ENCODE data around the gene FRMD4B. TPM values are rescaled to one million over a fixed set of nuclear protein-coding genes. Genes with fewer than 3 reads are reported as not detected.

Gene FRMD4B
- total RNA-seq, 2 donors from 2014 or later: 57.5 to 86.1 TPM

- Histone ChIP-seq H3K36me3 (peaks cover 2% of the 10 kb centered on the region), H3K4me1 (ENCODE audit: control insufficient read depth in 1 of 2, low read depth in 2 of 2) (no peaks in the 10 kb centered on the region), H3K27me3 (replicated peaks; ENCODE audit: insufficient read depth) (no peaks in the 10 kb centered on the region), H3K4me3 (no peak overlapping the region), H3K27ac (no peak overlapping the region), H3K9me3 (no peaks in the 10 kb centered on the region)
- no peak for TF ChIP-seq CTCF (IDR thresholded peaks at IDR 0.05)
- no peak for ATAC-seq (ENCODE audit: insufficient number of reproducible peaks, low FRiP score, low read depth)
- no peak for DNase-seq (ENCODE audit: low spot score)
Observed at GRCh38 chr3:69218079-69218478, 167.8 kb downstream of the FRMD4B start.

- ATAC-seq (ENCODE audit: insufficient number of reproducible peaks, low FRiP score, low read depth): no peak
- Histone ChIP-seq H3K36me3 (peaks cover 2% of the 10 kb centered on the region), H3K27me3 (replicated peaks; ENCODE audit: insufficient read depth) (no peaks in the 10 kb centered on the region), H3K27ac (no peak overlapping the region), H3K4me1 (ENCODE audit: control insufficient read depth in 1 of 2, low read depth in 2 of 2) (no peaks in the 10 kb centered on the region), H3K9me3 (no peaks in the 10 kb centered on the region), H3K4me3 (no peak overlapping the region)
- DNase-seq (ENCODE audit: low spot score): no peak
- no peak for TF ChIP-seq CTCF (IDR thresholded peaks at IDR 0.05)
Observed at GRCh38 chr3:69216981-69217380, 168.9 kb downstream of the FRMD4B start.

GRCh38 chr3:69214241-69214640 lies 171.6 kb downstream of the FRMD4B start:
- Histone ChIP-seq H3K4me1 (ENCODE audit: control insufficient read depth in 1 of 2, low read depth in 2 of 2) (no peaks in the 10 kb centered on the region), H3K27ac (no peak overlapping the region), H3K27me3 (replicated peaks; ENCODE audit: insufficient read depth) (no peaks in the 10 kb centered on the region), H3K36me3 (peaks cover 2% of the 10 kb centered on the region), H3K9me3 (no peaks in the 10 kb centered on the region), H3K4me3 (no peak overlapping the region)
- no peak for TF ChIP-seq CTCF (IDR thresholded peaks at IDR 0.05)
- DNase-seq (ENCODE audit: low spot score): no peak
- ATAC-seq (ENCODE audit: insufficient number of reproducible peaks, low FRiP score, low read depth): no peak

GRCh38 chr3:69212411-69213160 lies 173.3 kb downstream of the FRMD4B start:
- ATAC-seq (ENCODE audit: insufficient number of reproducible peaks, low FRiP score, low read depth): no peak
- peaks cover 2% of the 10 kb centered on the region for H3K36me3 ChIP-seq
- H3K27ac ChIP-seq: no peak overlapping the region
- no peaks in the 10 kb centered on the region for H3K9me3 ChIP-seq
- no peaks in the 10 kb centered on the region for H3K27me3 ChIP-seq (replicated peaks; ENCODE audit: insufficient read depth)
- no peak overlapping the region for H3K4me3 ChIP-seq
- no peaks in the 10 kb centered on the region for H3K4me1 ChIP-seq (ENCODE audit: control insufficient read depth in 1 of 2, low read depth in 2 of 2)
- no peak for TF ChIP-seq CTCF (IDR thresholded peaks at IDR 0.05)
- no peak for DNase-seq (ENCODE audit: low spot score)

GRCh38 chr3:69210068-69210730 lies 175.7 kb downstream of the FRMD4B start:
- H3K27me3 ChIP-seq (replicated peaks; ENCODE audit: insufficient read depth): no peaks in the 10 kb centered on the region
- H3K4me3 ChIP-seq: no peak overlapping the region
- H3K4me1 ChIP-seq (ENCODE audit: control insufficient read depth in 1 of 2, low read depth in 2 of 2): no peaks in the 10 kb centered on the region
- peaks cover 2% of the 10 kb centered on the region for H3K36me3 ChIP-seq
- H3K27ac ChIP-seq: no peak overlapping the region
- no peak for ATAC-seq (ENCODE audit: insufficient number of reproducible peaks, low FRiP score, low read depth)
- TF ChIP-seq CTCF (IDR thresholded peaks at IDR 0.05): no peak
- H3K9me3 ChIP-seq: no peaks in the 10 kb centered on the region
- DNase-seq (ENCODE audit: low spot score): no peak
